OCI-LY7 (cell line): ENCODE data around the gene MTMR4.

ENCODE experiments used
- EZH2phosphoT487 ChIP-seq: fragments of 200-600 bp; sonication (generic); IDR thresholded peaks from 2 replicates; pipeline ENCODE4 v1.6.1; 2018; ENCODE audit warnings: low read depth, borderline replicate concordance, mild to moderate bottlenecking, mixed run types, antibody characterized with exemption, low read length, moderate library complexity, mixed read lengths
- TF ChIP-seq, protein P1 (sequence below): fragments of 200-600 bp; sonication (generic); conservative IDR thresholded peaks from 2 replicates; pipeline ENCODE4 v1.5.1; 2014; ENCODE audit warnings: mild to moderate bottlenecking, antibody characterized with exemption, low read length, moderate library complexity, mixed read lengths

DNA sequence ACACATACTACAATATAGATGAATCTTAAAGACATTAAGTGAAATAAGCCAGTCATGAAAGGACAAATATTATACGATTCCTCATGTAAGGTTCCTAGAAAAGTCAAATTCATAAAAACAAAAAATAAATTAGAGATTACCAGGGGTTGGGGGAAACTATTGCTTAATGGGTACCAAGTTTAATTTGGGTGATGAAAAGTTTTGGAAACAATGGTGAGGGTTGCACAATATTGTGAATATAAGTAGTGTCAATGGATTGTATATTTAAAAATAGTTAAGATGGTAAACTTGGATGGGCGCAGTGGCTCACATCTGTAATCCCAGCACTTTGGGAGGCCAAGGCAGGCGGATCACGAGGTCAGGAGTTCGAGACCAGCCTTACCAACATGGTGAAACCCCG, 44.1 kb downstream of the MTMR4 start:
- TF ChIP-seq, protein P1, sequence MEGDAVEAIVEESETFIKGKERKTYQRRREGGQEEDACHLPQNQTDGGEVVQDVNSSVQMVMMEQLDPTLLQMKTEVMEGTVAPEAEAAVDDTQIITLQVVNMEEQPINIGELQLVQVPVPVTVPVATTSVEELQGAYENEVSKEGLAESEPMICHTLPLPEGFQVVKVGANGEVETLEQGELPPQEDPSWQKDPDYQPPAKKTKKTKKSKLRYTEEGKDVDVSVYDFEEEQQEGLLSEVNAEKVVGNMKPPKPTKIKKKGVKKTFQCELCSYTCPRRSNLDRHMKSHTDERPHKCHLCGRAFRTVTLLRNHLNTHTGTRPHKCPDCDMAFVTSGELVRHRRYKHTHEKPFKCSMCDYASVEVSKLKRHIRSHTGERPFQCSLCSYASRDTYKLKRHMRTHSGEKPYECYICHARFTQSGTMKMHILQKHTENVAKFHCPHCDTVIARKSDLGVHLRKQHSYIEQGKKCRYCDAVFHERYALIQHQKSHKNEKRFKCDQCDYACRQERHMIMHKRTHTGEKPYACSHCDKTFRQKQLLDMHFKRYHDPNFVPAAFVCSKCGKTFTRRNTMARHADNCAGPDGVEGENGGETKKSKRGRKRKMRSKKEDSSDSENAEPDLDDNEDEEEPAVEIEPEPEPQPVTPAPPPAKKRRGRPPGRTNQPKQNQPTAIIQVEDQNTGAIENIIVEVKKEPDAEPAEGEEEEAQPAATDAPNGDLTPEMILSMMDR = no peak
- TF ChIP-seq EZH2phosphoT487 = no peak
